ENCODE measurements around the gene IKZF2.

Gene IKZF2

DNA sequence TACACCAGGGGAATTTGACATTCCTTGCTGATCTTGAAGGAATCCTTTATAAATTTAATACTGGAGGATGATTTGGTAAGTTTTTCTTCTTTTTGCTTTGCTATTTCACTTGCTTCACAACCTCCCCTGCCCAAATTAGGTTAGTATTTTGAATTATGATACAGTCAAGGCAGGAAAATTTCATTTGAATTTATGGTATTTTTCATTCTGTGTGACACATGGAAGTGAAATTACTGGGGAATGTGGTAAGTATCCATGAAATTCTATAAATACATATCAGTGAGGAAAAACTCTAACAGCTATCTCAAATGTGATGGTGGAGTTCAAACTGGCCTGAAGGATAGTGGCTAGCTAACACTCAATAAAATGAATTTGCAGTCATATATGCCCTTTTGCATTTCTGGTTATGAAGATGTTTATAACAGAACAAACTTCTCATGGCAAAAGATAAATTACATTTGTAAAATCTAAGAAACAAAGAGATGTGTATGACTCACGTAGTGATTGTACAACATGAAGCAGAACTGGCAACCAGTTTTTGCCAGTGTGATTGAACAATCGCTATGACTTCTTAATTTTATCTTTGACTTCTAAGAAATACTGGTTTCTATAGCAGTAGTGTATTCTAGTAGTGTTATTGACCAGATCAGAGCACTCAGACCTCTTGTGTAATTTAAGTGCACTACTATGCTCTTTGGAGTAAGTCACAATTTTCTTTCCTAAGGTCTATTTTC lies 152.6 kb downstream of the IKZF2 start:
- no peak for DNase-seq (ENCODE audit: low read depth)

GRCh38 chr2:212997526-212998020 lies 153.8 kb downstream of the IKZF2 start:
- no peak for DNase-seq (ENCODE audit: low read depth)

DNA sequence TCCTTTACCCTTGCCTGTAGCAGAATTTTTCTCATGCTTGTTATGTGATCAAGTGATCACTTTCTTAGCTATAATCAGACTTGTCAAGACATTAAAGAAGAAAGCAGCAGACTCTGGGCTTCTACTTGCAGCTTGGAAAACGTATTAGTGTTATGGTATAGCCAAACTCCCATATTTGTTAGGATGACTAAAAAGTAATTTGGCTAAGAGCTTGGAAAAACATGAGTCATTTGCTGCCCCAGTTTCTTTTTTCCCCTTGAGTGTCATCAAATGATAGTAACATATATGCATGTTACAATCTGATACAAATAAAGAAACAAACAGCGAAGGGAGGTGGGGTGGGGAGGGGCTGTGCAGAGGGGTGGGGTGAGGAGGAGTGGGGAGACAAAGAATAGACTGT lies 155.5 kb downstream of the IKZF2 start:
- DNase-seq (ENCODE audit: low read depth) = no peak

DNA sequence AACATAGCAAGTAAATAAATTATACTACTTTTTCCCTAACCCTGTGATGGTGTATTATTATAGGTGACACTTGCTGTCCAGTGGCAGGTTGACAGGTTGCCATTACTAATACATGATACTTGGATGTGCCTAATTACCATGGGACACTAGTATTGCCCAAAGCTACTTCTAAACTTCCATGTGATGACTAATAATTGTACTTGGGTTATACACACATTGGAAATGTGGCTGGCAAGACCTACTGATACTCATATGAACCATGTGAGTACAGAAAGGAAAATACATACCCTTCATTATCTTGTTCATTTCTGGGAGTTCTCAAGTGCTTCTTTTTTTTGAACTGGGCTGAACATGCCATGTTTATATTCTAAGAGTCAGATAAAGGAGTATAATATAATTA lies 156.4 kb downstream of the IKZF2 start:
- DNase-seq (ENCODE audit: low read depth) = no peak

GRCh38 chr2:212991120-212991519 lies 160.3 kb downstream of the IKZF2 start:
- no peak for DNase-seq (ENCODE audit: low read depth)

- no peak for DNase-seq (ENCODE audit: low read depth)
These were observed 160.7 kb downstream of the IKZF2 start for GRCh38 chr2:212990697-212991096.

GRCh38 chr2:212987492-212987891 lies 163.9 kb downstream of the IKZF2 start:
- no peak for DNase-seq (ENCODE audit: low read depth)

DNA sequence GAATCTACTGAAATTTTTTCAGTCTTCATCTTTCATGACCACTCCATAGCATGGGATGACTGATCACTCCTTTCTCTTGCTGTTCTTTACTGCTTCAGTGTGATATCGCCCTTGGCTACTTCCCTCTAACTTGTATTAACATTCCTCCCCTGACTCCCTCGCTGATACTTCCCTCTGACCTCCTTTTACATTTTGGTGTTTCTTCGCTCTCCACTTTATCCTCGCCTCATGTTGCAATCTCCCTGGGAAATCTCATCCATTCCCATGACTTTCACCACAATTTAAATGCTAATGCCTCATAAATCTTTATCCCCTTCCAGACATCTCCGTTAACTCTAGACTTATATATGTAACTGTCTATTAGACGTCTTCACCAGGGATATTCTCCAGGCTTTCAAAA lies 167.3 kb downstream of the IKZF2 start:
- DNase-seq (ENCODE audit: low read depth) = no peak

- no peak for DNase-seq (ENCODE audit: low read depth)
These were observed 171.6 kb downstream of the IKZF2 start for GRCh38 chr2:212979799-212980198.

DNA sequence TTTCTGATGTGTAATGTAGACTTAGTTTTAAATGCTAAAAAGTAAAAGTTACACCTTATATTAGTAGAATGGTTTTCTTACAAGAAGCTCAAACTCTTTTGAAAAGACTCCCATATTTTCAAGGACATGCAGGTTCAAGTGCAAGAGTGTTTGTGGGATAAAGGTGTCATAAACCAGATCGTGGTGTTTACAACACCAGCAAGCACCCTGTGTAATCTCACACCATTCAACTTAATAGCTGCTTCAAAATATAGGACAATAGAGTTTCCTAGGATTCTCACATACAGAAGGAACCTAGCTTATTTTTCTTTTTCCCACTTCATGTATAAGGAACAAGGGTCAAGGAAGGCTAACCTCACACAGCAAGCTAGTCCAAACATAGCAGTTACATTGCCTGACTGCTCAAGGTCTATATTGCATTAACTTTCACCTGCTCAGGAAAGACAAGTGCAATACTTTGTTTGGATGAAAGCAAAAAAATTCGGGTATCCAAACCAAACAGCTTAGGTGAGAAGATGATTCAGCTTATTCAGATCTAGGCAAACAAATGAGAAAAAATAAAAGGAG lies 172.3 kb downstream of the IKZF2 start:
- DNase-seq (ENCODE audit: low read depth) = no peak

- no peak for DNase-seq (ENCODE audit: low read depth)
These were observed 174.3 kb downstream of the IKZF2 start for GRCh38 chr2:212977152-212977551.

DNA sequence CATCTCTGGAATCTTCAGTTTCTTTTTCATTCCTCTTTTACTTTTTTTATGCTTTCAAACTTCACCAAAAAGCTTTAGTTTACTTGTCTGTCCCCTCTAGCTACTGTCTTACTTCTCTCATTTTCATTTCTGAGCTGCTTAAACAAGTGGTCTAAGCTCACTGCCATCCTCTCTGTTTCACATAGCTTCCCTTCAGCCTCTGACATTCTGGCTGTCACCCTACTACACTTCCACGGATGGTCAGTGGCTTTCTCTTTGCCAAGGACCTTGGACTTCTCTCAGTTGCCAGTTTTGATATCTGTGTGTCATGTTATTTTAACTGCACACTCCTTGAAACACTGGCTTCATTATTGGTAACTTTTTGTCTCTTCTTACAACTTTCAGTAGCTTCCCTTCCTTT lies 176.1 kb downstream of the IKZF2 start:
- DNase-seq (ENCODE audit: low read depth) = no peak

DNA sequence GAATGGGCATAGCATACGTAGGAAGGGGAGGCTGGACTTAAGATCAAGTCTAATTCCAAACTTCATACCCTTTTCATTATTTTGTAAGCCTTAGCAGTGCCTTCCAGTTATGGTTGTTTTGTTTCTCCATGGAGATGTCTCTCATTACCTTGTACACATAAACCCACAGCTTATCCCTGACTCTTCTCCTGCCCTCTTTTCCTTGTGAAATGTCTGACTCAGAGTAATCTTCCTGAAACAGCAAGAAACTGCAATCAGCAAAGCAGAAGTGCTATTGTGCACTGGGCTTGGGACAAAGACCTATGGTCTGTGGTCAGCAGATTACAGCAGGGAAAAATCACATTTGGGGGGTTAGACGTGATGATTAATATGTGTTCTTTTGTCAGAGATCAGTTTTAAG lies 176.7 kb downstream of the IKZF2 start:
- DNase-seq (ENCODE audit: low read depth) = no peak

GRCh38 chr2:212973347-212973746 lies 178.1 kb downstream of the IKZF2 start:
- no peak for DNase-seq (ENCODE audit: low read depth)

DNA sequence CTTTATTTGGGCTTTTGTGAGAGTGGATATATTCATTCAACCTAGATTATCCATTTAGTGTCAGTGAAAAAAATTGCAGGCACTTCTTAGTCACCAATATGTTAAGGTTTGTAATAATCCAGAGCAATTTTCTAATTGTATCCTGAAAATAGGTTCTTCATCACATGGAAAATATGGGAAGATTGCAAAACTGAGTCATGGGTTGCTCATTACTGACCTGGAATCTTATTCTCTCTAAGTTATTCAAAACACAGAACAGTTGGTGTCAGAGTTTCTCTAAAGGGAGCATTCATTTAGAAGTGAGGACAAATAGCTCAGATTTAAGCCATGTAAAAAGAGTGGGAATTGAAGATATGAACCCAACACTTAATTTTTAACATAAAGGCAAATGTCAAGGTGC lies 181.3 kb downstream of the IKZF2 start:
- no peak for DNase-seq (ENCODE audit: low read depth)

DNA sequence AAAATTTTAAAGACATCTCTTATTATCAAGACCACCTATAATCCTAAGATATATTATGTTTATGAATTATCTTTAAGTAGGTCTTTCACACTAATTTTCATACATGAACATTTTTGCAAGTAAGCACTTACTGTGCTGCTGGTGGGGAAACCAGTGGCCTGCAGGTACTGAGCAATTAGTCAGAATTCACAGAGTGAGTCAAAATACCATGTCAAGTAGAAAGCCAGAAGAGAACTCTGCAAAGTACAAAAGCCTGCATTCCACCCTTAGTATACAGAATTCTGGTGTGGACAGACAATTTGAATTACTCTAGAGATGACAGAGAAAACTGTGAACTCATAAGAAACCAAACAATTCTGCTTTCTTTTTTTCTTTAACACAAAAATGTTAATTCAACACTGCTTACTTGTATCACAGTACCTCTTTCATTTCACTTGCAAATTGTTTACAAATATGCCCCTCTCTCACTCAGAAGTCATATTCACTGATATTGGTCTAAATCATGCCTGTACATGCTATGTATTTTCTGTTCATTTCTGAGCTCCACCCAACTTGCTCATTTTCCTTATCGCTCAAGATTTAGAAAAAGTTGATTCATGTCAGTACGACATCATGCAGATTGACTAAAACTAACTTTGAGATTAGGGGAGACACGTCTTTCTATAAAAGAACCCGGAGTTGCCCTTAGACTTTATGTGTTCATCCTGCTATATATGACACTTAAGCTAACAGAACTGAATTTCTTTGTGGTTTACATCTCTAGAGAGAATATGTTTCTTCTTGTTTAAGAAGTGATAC lies 182.9 kb downstream of the IKZF2 start:
- DNase-seq (ENCODE audit: low read depth) = no peak

DNA sequence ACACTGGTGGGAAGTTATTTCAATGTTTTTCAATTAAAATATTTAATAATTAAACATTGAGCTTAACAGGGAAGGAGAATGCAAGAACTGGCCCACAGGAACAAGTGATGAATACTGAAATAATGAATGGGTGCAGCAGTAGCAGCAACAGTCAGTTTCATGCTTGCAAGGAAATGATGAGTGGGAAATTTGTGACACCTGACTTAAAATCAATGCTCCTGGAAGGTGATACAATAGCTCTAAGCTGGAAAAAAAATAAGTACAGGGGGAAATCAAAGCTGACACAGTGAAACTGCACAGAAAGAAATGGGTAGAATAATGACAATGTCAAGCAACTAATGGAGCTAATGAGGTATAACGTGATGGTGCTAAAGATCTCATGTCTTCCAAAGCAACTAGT lies 184.5 kb downstream of the IKZF2 start:
- no peak for DNase-seq (ENCODE audit: low read depth)

GRCh38 chr2:212962691-212963090 lies 188.7 kb downstream of the IKZF2 start:
- DNase-seq (ENCODE audit: low read depth) = no peak

DNA sequence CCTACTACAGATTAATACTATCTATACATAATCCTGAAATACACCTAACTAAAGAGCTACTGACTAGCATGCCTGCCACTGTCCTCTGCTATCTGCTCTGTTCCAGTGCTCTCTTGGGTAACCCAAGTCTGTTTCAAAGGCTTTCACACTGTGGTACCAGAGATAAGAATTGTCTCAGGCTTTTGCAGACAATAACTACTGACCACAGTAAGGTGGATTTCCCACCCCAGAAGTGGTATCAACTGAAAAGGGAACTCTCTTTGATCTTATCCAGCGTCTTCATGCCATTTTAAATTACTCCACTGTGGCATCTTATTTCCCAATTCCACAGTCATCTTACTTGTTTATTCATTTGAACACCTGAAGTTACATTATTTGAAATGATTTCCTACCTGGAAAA lies 190.2 kb downstream of the IKZF2 start:
- no peak for DNase-seq (ENCODE audit: low read depth)

- DNase-seq (ENCODE audit: low read depth) = no peak
These were observed 191.1 kb downstream of the IKZF2 start for GRCh38 chr2:212960336-212960735.

GRCh38 chr2:212959471-212960117 lies 191.8 kb downstream of the IKZF2 start:
- DNase-seq (ENCODE audit: low read depth) = no peak

GRCh38 chr2:212958757-212959295 lies 192.6 kb downstream of the IKZF2 start:
- DNase-seq (ENCODE audit: low read depth) = no peak
